ENCODE results near the gene FAM124A.

FAM124A gene

DNA sequence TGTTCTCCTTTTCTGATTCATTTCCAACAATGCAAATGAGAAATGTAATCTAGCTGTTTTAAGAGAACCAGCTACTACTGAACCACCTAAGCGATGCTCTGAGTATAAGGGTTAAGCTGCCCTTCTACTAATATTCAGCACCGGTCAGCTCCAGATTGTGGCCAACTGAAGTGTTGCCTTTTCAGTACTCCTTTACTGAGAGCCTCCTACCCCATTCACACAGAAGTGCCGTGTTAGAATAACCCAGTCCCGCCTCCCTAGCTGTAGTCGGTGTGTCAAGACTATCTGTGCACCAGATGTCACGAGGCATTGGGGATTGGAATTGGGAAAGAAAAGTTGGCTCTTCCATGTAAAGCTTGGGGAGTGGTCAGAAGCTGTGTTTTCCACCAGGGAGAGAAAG lies 45.4 kb downstream of the FAM124A start:
- in situ Hi-C loops (cut with MboI; ENCODE audit: low sequenced_read_pairs) = no loop called here

DNA sequence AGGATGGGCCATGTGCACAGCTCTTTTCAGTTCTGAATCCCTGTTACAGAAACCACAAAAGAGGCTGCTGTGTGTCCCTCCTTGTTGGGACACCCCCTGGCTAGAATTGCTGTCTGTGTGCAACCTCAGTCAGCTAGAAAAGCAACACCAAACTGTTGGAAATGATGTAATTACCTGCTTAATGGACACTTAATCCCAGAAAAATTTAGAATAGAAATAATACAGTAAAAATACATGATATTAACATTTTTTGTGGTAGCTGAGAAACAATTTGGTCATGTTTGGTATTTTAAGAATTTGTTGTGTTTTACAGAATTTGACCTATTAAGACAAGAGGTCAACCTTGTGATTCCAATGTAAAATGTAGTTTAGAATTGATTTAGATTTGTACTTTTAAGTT lies 46.8 kb downstream of the FAM124A start:
- in situ Hi-C loops (cut with MboI; ENCODE audit: low sequenced_read_pairs) = no loop called here

GRCh38 chr13:51270623-51271415 lies 48.6 kb downstream of the FAM124A start:
- in situ Hi-C loops (cut with MboI; ENCODE audit: low sequenced_read_pairs) = no loop called here

DNA sequence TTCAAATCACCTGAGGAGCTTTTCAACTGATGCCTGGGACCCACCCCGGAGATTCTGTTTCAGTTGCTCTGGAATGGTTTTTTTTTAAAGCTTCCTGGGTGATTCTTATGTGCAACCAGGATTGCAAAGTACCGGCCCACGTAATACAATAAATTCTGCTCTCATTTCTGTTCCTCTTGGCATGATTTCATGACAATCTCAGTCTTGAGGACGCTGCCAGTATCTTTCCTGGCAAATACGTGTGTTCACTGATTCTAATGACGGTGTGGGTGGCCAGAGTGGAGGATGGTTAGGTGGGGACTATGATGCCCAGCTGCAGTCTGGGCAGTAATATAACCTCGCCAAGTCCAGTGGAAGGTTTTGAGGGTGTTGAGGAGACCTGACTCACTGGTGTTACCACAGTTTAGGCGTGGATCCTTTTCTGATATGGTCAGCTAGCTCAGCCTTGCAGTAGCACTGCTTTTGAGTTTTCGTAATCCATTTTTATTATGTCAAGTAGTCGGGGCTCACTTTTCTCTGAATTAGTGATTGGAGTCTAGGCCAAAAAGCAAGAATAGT lies 49.4 kb downstream of the FAM124A start:
- in situ Hi-C loops (cut with MboI; ENCODE audit: low sequenced_read_pairs) = no loop called here

GRCh38 chr13:51275101-51275500 lies 52.9 kb downstream of the FAM124A start:
- in situ Hi-C loops (cut with MboI; ENCODE audit: low sequenced_read_pairs) = no loop called here

DNA sequence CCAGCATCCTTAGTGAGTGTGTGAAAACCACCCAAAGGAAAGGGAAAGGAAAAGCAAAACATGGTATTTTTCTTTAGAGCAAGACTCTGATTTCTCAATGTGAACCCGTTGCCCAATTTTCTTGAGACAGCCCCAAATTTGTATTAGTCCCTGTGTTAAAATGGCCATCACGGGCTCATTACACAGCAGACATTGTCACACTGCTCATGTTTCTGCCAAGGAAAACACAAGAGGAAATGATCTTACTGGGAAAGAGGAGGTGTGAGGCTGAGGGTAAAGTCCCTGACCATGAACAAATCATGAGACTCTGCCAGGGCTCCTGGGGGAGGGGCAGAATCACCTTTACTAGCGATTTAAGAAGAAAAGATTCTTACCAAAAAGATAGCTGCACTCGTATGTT lies 54.4 kb downstream of the FAM124A start:
- in situ Hi-C loops (cut with MboI; ENCODE audit: low sequenced_read_pairs) = no loop called here

DNA sequence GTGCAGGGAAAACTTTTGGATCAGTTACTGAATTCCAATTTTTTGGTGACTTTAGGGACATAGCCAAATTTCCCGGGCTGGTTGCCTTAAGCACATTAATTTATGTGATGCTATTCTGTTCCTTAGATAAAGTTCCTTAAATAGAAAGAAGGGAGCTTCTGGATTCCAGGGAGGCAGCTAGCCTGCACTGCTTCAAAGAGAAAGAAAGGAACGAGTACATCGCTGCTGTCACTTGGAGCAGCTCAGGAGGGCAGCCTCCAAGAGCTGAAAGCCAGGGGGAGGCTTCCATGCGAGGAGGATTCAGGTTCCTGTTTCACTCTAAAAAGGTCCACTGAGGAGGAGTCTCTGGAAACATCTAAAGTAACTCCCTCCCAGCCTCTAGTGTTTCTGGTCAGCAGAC lies 55.7 kb downstream of the FAM124A start:
- in situ Hi-C loops (cut with MboI; ENCODE audit: low sequenced_read_pairs) = no loop called here

DNA sequence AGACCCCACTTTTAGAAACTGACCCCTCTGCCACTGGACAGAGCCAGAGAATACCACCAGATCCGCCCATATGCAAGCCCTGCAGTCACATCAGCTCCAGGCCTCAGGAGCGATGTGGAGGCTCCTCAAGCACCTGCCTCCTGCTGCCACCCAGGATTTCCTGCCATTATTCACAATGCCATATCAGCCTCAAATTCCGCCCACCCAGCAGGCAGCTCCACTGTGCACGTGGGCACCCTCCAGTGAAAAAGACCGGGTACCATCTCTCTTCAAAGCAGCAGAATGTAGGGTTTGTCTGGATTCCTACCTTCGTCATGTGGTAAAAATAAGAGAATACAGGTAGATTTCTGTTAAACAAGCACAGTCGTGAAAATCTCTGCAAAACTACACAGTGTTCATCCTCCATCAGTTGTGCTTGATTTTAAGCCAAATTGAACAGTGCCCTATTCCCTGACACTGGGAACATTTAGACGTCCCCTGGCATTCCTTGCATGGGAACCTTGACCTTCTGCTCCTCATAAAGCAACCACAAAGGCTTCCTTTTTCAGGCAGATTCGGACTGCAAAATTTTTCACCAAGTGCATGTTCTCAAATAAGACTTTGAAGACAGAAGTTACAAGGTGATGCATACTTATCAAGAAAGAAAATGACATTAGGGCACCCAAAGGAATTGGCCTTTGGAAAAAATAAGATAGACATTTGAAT lies 56.4 kb downstream of the FAM124A start:
- in situ Hi-C loops (cut with MboI; ENCODE audit: low sequenced_read_pairs) = no loop called here

DNA sequence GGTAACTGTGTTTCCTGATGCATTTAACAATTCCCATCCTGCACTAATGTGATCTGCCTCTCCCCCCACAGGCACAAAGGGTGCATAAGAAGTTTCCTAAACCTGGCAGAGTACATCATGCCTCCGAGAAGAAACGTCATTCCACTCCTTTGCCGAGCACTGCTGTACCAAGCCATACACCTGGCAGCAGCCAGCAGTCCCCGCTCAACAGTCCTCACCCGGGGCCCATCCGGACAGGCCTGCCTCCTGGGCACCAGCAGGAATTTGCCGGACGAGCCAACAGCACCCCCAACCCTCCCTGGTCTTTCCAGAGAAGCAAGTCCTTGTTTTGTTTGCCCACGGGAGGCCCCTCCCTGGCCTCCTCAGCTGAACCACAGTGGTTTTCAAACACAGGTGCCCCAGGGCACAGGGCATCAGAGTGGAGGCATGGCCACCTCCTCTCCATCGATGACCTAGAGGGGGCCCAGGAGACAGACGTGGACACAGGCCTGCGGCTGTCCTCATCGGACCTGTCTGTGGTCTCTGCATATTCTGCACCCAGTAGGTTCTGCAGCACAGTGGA lies 58.3 kb downstream of the FAM124A start:
- in situ Hi-C loops (cut with MboI; ENCODE audit: low sequenced_read_pairs) = loop anchor here (10.0 kb wide), 1 partner anchor 146 kb away; no protein-coding TSS in a partner anchor

- in situ Hi-C loops (cut with MboI; ENCODE audit: low sequenced_read_pairs) = loop anchor here (10.0 kb wide), 1 partner anchor 148 kb away; no protein-coding TSS in a partner anchor
Measured at GRCh38 chr13:51282322-51282721, 60.1 kb downstream of the FAM124A start.

DNA sequence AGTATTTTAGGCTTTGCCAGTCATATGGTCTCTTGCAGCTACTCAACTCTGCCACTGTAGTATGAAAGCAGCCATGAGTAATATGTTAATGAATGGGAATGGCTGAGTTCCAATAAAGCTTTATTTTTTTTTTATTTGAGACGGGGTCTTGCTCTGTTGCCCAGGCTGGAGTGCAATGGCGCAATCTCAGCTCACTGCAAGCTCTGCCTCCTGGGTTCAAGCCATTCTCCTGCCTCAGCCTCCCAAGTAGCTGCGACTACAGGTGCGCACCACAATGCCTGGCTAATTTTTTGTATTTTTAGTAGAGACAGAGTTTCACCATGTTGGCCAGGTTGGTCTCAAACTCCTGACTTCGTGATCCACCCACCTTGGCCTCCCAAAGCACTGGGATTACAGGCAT lies 60.7 kb downstream of the FAM124A start:
- in situ Hi-C loops (cut with MboI; ENCODE audit: low sequenced_read_pairs) = loop anchor here (10.0 kb wide), 1 partner anchor 148 kb away; no protein-coding TSS in a partner anchor

DNA sequence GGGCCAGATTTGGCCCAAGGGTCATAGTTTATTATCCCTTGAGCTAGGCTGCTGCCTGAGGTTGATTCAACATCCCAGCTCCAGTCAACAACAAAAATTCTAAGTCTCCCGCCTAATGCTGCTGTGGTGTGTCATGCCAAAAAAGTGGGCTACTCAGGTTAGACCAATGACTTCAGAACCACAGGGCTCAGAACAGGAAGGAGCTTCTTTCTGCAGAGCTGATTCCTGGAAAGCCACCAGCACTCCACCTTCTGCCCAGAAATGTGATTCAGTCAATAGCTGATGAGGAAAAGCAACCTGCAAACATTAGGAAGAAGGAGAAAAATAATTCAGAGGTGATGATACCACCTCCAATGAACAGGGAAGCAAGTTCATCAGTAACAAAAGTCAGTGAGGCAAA lies 61.2 kb downstream of the FAM124A start:
- in situ Hi-C loops (cut with MboI; ENCODE audit: low sequenced_read_pairs) = loop anchor here (10.0 kb wide), 1 partner anchor 149 kb away; no protein-coding TSS in a partner anchor

GRCh38 chr13:51284339-51284738 lies 62.1 kb downstream of the FAM124A start:
- in situ Hi-C loops (cut with MboI; ENCODE audit: low sequenced_read_pairs) = loop anchor here (10.0 kb wide), 1 partner anchor 150 kb away; no protein-coding TSS in a partner anchor

- in situ Hi-C loops (cut with MboI; ENCODE audit: low sequenced_read_pairs) = loop anchor here (10.0 kb wide), 1 partner anchor 152 kb away; no protein-coding TSS in a partner anchor
Measured at GRCh38 chr13:51286135-51287002, 64.2 kb downstream of the FAM124A start.

- in situ Hi-C loops (cut with MboI; ENCODE audit: low sequenced_read_pairs) = loop anchor here (10.0 kb wide), 1 partner anchor 153 kb away; no protein-coding TSS in a partner anchor
Measured at GRCh38 chr13:51287758-51288157, 65.6 kb downstream of the FAM124A start.

DNA sequence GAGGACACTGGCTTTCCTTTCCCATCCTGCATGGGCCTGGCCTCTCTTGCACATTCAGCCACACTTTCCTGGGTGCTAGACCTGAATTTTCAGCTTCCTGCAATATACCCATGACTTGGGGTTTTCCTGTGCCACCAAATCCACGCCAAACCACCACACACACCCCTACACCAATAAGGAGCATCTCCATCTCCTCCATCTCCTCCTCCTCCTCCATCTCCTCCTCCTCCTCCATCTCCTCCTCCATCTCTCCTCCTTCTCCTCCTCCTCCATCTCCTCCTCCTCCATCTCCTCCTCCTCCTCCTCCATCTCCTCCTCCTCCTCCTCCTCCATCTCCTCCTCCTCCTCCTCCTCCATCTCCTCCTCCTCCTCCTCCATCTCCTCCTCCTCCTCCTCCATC lies 66.1 kb downstream of the FAM124A start:
- in situ Hi-C loops (cut with MboI; ENCODE audit: low sequenced_read_pairs) = loop anchor here (10.0 kb wide), 1 partner anchor 153 kb away; no protein-coding TSS in a partner anchor

- in situ Hi-C loops (cut with MboI; ENCODE audit: low sequenced_read_pairs) = no loop called here
Measured at GRCh38 chr13:51291341-51291740, 69.1 kb downstream of the FAM124A start.

DNA sequence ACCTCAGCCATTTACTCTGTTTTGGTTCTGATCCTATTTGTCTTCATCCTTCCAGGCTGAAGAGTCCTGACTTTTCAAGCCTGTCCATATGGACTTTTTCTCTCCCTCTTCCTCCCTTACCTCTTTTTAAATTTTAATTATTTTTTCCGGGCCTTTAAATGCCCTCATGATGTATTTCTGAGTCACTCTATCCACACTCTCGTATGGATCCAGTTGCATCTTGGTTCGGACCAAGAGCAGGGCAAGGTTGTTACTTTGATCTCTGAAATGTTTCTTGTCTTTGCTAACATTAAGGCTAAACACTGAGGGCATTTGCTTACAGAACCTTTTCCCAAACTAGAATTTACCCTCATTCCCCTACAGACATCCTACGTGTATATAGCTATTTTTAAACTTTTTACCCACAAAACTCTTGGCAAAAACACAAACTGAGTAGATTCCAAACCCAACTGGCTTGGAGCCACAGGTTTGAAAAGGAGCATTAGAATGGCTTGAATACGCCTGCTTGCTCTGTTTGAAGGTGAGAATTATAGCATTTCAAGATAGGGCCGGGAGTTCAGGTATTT lies 69.9 kb downstream of the FAM124A start:
- in situ Hi-C loops (cut with MboI; ENCODE audit: low sequenced_read_pairs) = no loop called here

GRCh38 chr13:51297556-51297955 lies 75.4 kb downstream of the FAM124A start:
- in situ Hi-C loops (cut with MboI; ENCODE audit: low sequenced_read_pairs) = no loop called here

- in situ Hi-C loops (cut with MboI; ENCODE audit: low sequenced_read_pairs) = no loop called here
Measured at GRCh38 chr13:51298812-51299211, 76.6 kb downstream of the FAM124A start.
